ENCODE data around the gene FUBP1. TPM values are rescaled to one million over a fixed set of nuclear protein-coding genes. Genes with fewer than 3 reads are reported as not detected.
"Not testable (repeated sequence)": the region's sequence is repeated elsewhere in the genome, so short reads cannot be mapped to it uniquely, and the experiment has no call there.

FUBP1 gene
- total RNA-seq, 1 experiment from 2014 or later: 188 TPM

- CTCF ChIA-PET: no interaction called here
- no peak overlapping the region for H3K27ac Mint-ChIP-seq (ENCODE audit: unreplicated experiment)
- peaks cover 8% of the 10 kb centered on the region for H3K4me1 Mint-ChIP-seq (ENCODE audit: low read depth, unreplicated experiment)
- no peak for DNase-seq
- no peak for TF ChIP-seq CTCF (IDR thresholded peaks at IDR 0.05; ENCODE audit: unreplicated experiment)
- intact Hi-C loops (cut with micrococcal nuclease; ENCODE audit: unreplicated experiment): no loop called here
- H3K27me3 Mint-ChIP-seq (ENCODE audit: unreplicated experiment): no peaks in the 10 kb centered on the region
- no TSS peak for BruUV-seq (replicated peaks)
- H3K9me3 Mint-ChIP-seq (ENCODE audit: low read depth, unreplicated experiment): no peaks in the 10 kb centered on the region
- H3K4me3 Mint-ChIP-seq (ENCODE audit: low read depth, unreplicated experiment): no peak overlapping the region
- H3K36me3 Mint-ChIP-seq (ENCODE audit: insufficient read depth, unreplicated experiment): no peaks in the 10 kb centered on the region
These were observed 52.9 kb downstream of the FUBP1 start for GRCh38 chr1:77925956-77926355.

GRCh38 chr1:77925518-77925917, 53.4 kb downstream of the FUBP1 start:
- no peaks in the 10 kb centered on the region for H3K36me3 Mint-ChIP-seq (ENCODE audit: insufficient read depth, unreplicated experiment)

GRCh38 chr1:77918918-77919317, 60.0 kb downstream of the FUBP1 start:
- CTCF ChIA-PET; H3K27me3 Mint-ChIP-seq (ENCODE audit: unreplicated experiment); DNase-seq; H3K4me1 Mint-ChIP-seq (ENCODE audit: low read depth, unreplicated experiment); H3K36me3 Mint-ChIP-seq (ENCODE audit: insufficient read depth, unreplicated experiment); H3K4me3 Mint-ChIP-seq (ENCODE audit: low read depth, unreplicated experiment); BruUV-seq (replicated peaks); intact Hi-C loops (cut with micrococcal nuclease; ENCODE audit: unreplicated experiment); H3K9me3 Mint-ChIP-seq (ENCODE audit: low read depth, unreplicated experiment); H3K27ac Mint-ChIP-seq (ENCODE audit: unreplicated experiment): not testable (repeated sequence)

More at GRCh38 chr1:77925518-77925917, 53.4 kb downstream of the FUBP1 start:
- no peak overlapping the region for H3K27ac Mint-ChIP-seq (ENCODE audit: unreplicated experiment)
- no peaks in the 10 kb centered on the region for H3K9me3 Mint-ChIP-seq (ENCODE audit: low read depth, unreplicated experiment)
- no peak for TF ChIP-seq CTCF (IDR thresholded peaks at IDR 0.05; ENCODE audit: unreplicated experiment)
- H3K27me3 Mint-ChIP-seq (ENCODE audit: unreplicated experiment): no peaks in the 10 kb centered on the region
- H3K4me3 Mint-ChIP-seq (ENCODE audit: low read depth, unreplicated experiment): no peak overlapping the region
- intact Hi-C loops (cut with micrococcal nuclease; ENCODE audit: unreplicated experiment): no loop called here
- BruUV-seq (replicated peaks): no TSS peak
- CTCF ChIA-PET: no interaction called here
- H3K4me1 Mint-ChIP-seq (ENCODE audit: low read depth, unreplicated experiment): peaks cover 8% of the 10 kb centered on the region
- no peak for DNase-seq

- intact Hi-C loops (cut with micrococcal nuclease; ENCODE audit: unreplicated experiment): no loop called here
- Mint-ChIP-seq H3K27ac (ENCODE audit: unreplicated experiment) (no peak overlapping the region), H3K4me3 (ENCODE audit: low read depth, unreplicated experiment) (no peak overlapping the region), H3K36me3 (ENCODE audit: insufficient read depth, unreplicated experiment) (no peaks in the 10 kb centered on the region), H3K27me3 (ENCODE audit: unreplicated experiment) (no peaks in the 10 kb centered on the region), H3K4me1 (ENCODE audit: low read depth, unreplicated experiment) (no peaks in the 10 kb centered on the region), H3K9me3 (ENCODE audit: low read depth, unreplicated experiment) (no peaks in the 10 kb centered on the region)
- no TSS peak for BruUV-seq (replicated peaks)
- CTCF ChIA-PET: no interaction called here
- TF ChIP-seq CTCF (IDR thresholded peaks at IDR 0.05; ENCODE audit: unreplicated experiment): no peak
- DNase-seq: no peak
These were observed 68.8 kb downstream of the FUBP1 start for GRCh38 chr1:77910116-77910515.

- CTCF ChIA-PET: no interaction called here
- Mint-ChIP-seq H3K4me1 (ENCODE audit: low read depth, unreplicated experiment) (no peaks in the 10 kb centered on the region), H3K9me3 (ENCODE audit: low read depth, unreplicated experiment) (no peaks in the 10 kb centered on the region), H3K36me3 (ENCODE audit: insufficient read depth, unreplicated experiment) (no peaks in the 10 kb centered on the region), H3K27me3 (ENCODE audit: unreplicated experiment) (no peaks in the 10 kb centered on the region), H3K4me3 (ENCODE audit: low read depth, unreplicated experiment) (no peak overlapping the region), H3K27ac (ENCODE audit: unreplicated experiment) (no peak overlapping the region)
- intact Hi-C loops (cut with micrococcal nuclease; ENCODE audit: unreplicated experiment): loop anchor here (10.0 kb wide), 1 partner anchor 322 kb away; no protein-coding TSS in a partner anchor
- DNase-seq: no peak
- BruUV-seq (replicated peaks): no TSS peak
- no peak for TF ChIP-seq CTCF (IDR thresholded peaks at IDR 0.05; ENCODE audit: unreplicated experiment)
These were observed 72.2 kb downstream of the FUBP1 start for GRCh38 chr1:77906624-77907023.
